Ascending aorta (tissue), 2 donors: ENCODE results near the gene HEPACAM. TPM values are rescaled to one million over a fixed set of nuclear protein-coding genes. Genes with fewer than 3 reads are reported as not detected.

Source experiments
- DNase-seq, 2 donors: peaks; one replicate each; pipeline ENCODE4 v3.0.0-alpha.2; 2019; ENCODE audit warnings: low spot score in 2 of 2
- H3K27ac ChIP-seq, 2 donors: fragments of 200-600 bp; sonication (generic); one replicate each; pipeline ENCODE4 v1.5.1; 2016 to 2017; ENCODE audit warnings: mild to moderate bottlenecking in 1 of 2
- H3K27me3 ChIP-seq: fragments of 200-600 bp; sonication (generic); one replicate; pipeline ENCODE4 v1.5.1; 2017
- H3K36me3 ChIP-seq, 2 donors: fragments of 200-600 bp; sonication (generic); one replicate each; pipeline ENCODE4 v1.5.1; 2016
- H3K4me1 ChIP-seq, 2 donors: fragments of 200-600 bp; sonication (generic); one replicate each; pipeline ENCODE4 v1.5.1; 2016 to 2017; ENCODE audit warnings: mild to moderate bottlenecking in 1 of 2
- H3K4me3 ChIP-seq, 2 donors: fragments of 200-600 bp; sonication (generic); one replicate each; pipeline ENCODE4 v1.5.1; 2016 to 2017; ENCODE audit warnings: mild to moderate bottlenecking in 1 of 2
- H3K9me3 ChIP-seq, 2 donors: fragments of 200-600 bp; sonication (generic); one replicate each; pipeline ENCODE4 v1.5.1; 2016
- intact Hi-C: fragments of 100-400 bp; cut with DNase I; formaldehyde crosslinking; loops from one replicate; pipeline ENCODE4 v1.15.1; 2023
- total RNA-seq: library from RNA; depleted of rRNA; stranded (reverse); fragments of >200 nt; gene quantifications from one replicate; pipeline ENCODE4 v1.1.0, GENCODE V29; 2016
- TF ChIP-seq, protein P1 (sequence below), 3 experiments: fragments of 200-600 bp in 2 of 3; fragments of 450-650 bp in 1 of 3; sonication (generic) in 2 of 3; IDR thresholded peaks; one replicate each; pipeline ENCODE4 v1.5.1; 2016 to 2019; ENCODE audit warnings: antibody characterized with exemption in 3 of 3, mild to moderate bottlenecking in 1 of 3, moderate library complexity in 1 of 3

The HEPACAM gene
- total RNA-seq, 1 donor from 2014 or later, result not detected

DNA sequence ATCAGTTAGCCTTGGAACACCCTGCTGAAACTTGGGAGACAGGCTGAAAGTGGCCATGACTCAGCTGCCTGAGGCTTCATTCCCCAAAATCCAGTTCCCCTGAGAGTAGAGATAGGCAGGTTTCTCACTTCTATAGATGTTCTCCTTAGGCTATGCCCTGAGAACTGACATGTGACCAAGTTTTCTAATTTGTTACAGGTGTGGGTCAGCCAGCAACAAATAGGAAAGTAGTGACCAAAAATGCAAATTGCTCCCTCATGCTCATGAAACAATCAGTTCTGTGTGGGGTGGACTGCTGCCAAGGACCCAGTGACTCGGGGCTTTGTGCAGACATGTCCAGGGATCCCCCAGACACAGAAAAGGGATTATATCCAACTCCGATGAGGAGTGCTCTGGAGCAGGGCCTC is 10.9 kb upstream of the HEPACAM start:
- DNase-seq, result no peak
- intact Hi-C loops, result no loop called here
- Histone ChIP-seq H3K27ac (no peak overlapping the region), H3K36me3 (no peaks in the 10 kb centered on the region), H3K4me1 (no peaks in the 10 kb centered on the region), H3K27me3 (no peaks in the 10 kb centered on the region), H3K4me3 (no peak overlapping the region), H3K9me3 (no peaks in the 10 kb centered on the region)
- TF ChIP-seq, protein P1, sequence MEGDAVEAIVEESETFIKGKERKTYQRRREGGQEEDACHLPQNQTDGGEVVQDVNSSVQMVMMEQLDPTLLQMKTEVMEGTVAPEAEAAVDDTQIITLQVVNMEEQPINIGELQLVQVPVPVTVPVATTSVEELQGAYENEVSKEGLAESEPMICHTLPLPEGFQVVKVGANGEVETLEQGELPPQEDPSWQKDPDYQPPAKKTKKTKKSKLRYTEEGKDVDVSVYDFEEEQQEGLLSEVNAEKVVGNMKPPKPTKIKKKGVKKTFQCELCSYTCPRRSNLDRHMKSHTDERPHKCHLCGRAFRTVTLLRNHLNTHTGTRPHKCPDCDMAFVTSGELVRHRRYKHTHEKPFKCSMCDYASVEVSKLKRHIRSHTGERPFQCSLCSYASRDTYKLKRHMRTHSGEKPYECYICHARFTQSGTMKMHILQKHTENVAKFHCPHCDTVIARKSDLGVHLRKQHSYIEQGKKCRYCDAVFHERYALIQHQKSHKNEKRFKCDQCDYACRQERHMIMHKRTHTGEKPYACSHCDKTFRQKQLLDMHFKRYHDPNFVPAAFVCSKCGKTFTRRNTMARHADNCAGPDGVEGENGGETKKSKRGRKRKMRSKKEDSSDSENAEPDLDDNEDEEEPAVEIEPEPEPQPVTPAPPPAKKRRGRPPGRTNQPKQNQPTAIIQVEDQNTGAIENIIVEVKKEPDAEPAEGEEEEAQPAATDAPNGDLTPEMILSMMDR (IDR thresholded peaks at IDR 0.05), result no peak

DNA sequence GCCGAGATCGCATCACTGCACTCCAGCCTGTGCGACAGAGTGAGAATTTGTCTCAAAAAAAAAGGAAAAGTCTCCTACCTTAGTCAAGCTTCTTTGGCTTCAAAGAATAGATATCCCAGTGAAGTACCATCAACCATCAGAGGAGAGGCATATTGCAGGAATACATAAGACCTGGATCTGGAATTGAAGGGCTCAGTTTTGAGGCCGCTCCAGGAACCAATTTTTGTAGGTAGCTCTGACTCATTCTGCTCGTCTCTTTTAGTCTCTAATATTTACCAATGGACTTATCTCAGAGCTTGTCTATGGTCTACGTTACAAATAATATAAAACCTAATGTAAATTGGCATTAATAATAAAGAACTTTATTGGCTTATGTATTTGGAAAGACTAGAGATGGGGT is 10.0 kb upstream of the HEPACAM start:
- no peaks in the 10 kb centered on the region for H3K36me3 ChIP-seq
- no peak overlapping the region for H3K27ac ChIP-seq
- TF ChIP-seq, protein P1 (IDR thresholded peaks at IDR 0.05), result no peak
- no peaks in the 10 kb centered on the region for H3K27me3 ChIP-seq
- DNase-seq, result no peak
- no peak overlapping the region for H3K4me3 ChIP-seq
- H3K9me3 ChIP-seq, result no peaks in the 10 kb centered on the region
- H3K4me1 ChIP-seq, result no peaks in the 10 kb centered on the region
- intact Hi-C loops, result no loop called here

DNA sequence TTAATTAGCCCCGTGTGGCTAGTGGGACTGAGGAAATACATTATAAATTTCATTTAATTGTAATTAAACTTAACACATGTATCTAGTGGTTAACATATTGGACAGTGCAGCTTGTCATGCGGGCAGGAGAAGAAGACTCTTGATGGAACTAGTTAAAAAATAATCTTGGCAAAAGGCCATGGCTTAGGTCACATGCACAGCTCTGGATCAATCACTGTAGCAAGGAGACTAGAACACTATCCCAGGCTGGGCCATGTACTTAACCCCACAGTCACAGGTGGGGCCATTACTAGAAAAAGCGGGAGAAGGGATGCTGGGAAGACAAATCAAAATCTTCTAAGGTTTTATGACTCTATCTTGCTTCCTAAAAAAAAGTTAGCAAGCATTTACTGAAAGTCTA is 8.7 kb upstream of the HEPACAM start:
- Histone ChIP-seq H3K27ac (no peak overlapping the region), H3K36me3 (no peaks in the 10 kb centered on the region), H3K27me3 (no peaks in the 10 kb centered on the region), H3K4me3 (no peak overlapping the region), H3K9me3 (no peaks in the 10 kb centered on the region), H3K4me1 (no peaks in the 10 kb centered on the region)
- TF ChIP-seq, protein P1 (IDR thresholded peaks at IDR 0.05), result no peak
- intact Hi-C loops, result no loop called here
- DNase-seq, result no peak

DNA sequence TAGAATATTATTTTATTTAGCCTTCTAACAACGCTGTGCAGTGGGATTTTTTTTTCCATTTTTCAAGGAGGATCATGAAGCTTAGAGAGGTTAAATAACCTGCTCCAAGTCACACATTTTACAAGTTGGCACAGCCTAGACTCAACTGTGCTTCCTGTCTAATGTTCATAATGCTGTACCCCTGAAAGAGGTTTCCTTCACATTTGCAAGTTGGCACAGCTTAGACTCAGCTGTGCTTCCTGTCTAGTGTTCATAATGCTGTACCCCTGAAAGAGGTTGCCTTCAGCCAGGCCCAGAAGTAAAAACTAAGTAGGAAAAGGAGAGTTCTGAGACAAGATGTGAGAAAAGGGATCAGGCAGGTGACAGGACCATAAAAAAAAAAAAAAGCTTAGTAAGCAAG is 7.9 kb upstream of the HEPACAM start:
- no peak for DNase-seq
- TF ChIP-seq, protein P1 (IDR thresholded peaks at IDR 0.05), result no peak
- intact Hi-C loops, result no loop called here

DNA sequence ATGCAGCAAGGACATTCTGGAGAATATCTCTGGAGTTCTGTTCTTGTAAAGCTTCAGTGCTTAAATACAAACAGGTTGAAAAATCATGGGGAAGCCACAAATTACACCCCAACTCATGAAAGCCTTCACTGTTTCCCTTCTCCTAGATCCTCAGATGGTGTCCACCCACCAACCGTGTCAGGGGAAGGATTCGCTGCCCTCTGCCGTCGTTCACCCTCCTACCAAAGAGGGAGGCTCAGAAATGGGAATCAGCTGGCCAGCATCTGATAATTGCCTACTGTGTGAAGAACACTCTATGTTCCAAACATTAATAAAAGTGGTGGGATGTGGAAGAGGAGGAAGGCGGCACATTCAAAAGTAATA is 7.4 kb upstream of the HEPACAM start:
- H3K4me1 ChIP-seq, result no peaks in the 10 kb centered on the region
- intact Hi-C loops, result no loop called here
- DNase-seq, result no peak
- H3K9me3 ChIP-seq, result no peaks in the 10 kb centered on the region
- H3K27me3 ChIP-seq, result no peaks in the 10 kb centered on the region
- H3K4me3 ChIP-seq, result no peak overlapping the region
- H3K36me3 ChIP-seq, result no peaks in the 10 kb centered on the region
- H3K27ac ChIP-seq, result no peak overlapping the region
- TF ChIP-seq, protein P1 (IDR thresholded peaks at IDR 0.05), result no peak

More for the DNA sequence above, 7.9 kb upstream of the HEPACAM start:
- Histone ChIP-seq H3K27me3 (no peaks in the 10 kb centered on the region), H3K27ac (no peak overlapping the region), H3K4me1 (no peaks in the 10 kb centered on the region), H3K4me3 (no peak overlapping the region), H3K36me3 (no peaks in the 10 kb centered on the region), H3K9me3 (no peaks in the 10 kb centered on the region)
